Stimulated activated CD4-positive, alpha-beta T cell treated with anti-CD3 and anti-CD28 coated beads, Interleukin-15, amount 100 ng/mL, for 24 hours (primary cell): ENCODE data around the gene WDR48.
A peak's percentile ranks its signal among the peaks of the same experiment; 100 is the strongest.

Source experiments
- DNase-seq: peaks from one replicate; pipeline ENCODE4 v3.0.0-alpha.2; 2020

The WDR48 gene

GRCh38 chr3:39126532-39127071 is 74.8 kb downstream of the WDR48 start:
- DNase-seq: peak; percentile 47

DNA sequence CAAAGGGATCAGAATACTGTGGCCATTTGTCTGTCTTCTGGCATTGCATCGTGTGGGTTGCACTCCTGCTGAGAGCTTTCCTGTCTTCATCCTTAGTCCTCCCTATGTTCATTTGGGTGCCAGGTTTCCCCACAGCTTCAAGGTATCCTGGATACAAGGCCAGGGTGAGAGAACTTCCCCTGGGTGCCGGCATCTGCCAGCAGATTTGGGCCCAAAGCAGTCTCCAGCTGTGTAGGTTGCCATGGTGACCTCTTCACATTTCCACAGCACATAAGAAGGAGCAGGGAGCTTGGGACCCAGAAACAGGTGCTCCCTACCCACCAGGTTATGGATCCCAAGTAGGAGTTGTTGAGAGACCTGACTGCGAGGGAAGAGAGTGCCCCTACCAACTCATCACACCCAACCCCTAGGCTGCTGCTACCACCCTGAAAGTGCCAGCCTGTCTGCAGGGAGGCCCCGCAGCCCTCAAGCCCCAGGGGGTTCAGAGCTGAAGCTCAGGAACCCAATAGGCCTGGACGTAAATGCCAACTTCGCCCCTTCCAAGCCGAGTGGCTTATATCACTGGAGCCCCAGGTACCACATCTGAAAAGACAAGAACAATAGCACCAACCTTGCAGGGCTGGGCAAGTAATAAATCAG is 75.6 kb downstream of the WDR48 start:
- no peak for DNase-seq

- DNase-seq: no peak
Measured at GRCh38 chr3:39127908-39128304, 76.1 kb downstream of the WDR48 start.

GRCh38 chr3:39128951-39129350 is 77.1 kb downstream of the WDR48 start:
- DNase-seq: no peak

- no peak for DNase-seq
Measured at GRCh38 chr3:39130026-39130425, 78.2 kb downstream of the WDR48 start.

- DNase-seq: no peak
Measured at GRCh38 chr3:39130693-39131265, 79.0 kb downstream of the WDR48 start.

DNA sequence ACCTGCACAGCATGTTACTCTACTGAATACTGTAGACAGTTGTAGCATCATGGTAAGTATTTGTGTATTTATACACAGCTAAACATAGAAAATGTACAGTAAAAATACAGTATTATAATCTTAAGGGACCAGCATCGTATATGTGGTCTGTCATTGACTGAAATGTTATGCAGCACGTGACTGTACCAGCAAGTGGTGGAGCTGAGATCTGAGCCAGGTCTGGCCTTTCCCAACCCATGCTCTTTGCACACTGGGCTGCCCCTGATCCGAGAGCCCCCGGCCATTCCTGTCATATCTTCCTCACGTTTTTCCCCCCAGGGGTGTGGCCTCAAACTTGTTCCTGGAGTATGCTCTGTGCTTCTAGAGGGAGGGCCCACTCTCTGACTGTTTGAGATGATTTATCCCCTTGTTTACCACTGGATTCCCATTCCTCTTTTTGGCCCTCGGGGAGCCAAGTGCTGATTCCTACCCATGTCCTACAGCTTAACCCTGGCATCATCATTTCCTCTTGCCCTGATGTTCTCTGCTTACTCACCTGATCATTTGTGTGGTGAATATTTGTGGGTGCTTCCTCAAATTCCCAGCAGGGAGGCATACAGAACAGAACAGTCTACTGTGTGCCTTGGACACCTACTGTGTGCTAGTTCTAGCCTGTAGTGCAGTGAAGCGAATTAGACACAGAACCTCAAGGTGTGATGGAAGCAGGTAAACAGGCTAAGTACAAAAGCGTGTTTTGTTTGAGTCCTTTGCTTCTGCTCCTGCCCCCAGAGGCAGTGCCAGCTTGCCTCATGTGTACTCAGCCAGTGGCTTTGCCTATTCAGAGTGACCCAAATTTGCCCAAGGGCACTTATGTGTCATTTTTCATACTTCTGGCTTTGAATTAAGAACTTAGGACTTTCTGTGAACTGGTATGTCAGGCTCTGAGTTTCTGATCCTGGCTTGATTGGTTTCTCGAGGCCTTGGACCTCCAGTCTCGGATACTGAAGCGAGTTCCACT is 80.6 kb downstream of the WDR48 start:
- no peak for DNase-seq

GRCh38 chr3:39133093-39133490 is 81.3 kb downstream of the WDR48 start:
- no peak for DNase-seq

GRCh38 chr3:39133822-39134221 is 82.0 kb downstream of the WDR48 start:
- no peak for DNase-seq

DNA sequence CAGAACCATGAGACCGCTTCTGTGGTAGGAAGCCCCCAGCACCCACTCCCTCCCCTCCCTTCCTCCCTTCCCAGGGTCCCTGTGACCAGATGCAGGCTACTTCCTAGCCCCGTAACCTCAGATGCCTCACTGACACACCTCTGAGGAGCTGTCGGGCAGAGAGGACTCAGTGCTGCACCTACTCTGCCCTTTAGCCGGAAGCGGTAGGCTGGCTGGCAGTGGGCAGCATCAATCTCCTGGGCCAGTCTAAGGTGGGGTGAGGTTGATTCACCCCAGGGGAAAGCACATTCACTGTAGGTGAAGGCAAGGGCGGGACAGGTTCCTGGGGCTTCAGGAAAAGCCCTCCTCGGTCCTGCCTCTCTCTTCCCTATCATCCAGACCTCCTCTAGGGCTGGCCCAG is 82.5 kb downstream of the WDR48 start:
- DNase-seq: no peak

GRCh38 chr3:39135170-39135805 is 83.5 kb downstream of the WDR48 start:
- DNase-seq: no peak

- no peak for DNase-seq
Measured at GRCh38 chr3:39136533-39137434, 85.0 kb downstream of the WDR48 start.

DNA sequence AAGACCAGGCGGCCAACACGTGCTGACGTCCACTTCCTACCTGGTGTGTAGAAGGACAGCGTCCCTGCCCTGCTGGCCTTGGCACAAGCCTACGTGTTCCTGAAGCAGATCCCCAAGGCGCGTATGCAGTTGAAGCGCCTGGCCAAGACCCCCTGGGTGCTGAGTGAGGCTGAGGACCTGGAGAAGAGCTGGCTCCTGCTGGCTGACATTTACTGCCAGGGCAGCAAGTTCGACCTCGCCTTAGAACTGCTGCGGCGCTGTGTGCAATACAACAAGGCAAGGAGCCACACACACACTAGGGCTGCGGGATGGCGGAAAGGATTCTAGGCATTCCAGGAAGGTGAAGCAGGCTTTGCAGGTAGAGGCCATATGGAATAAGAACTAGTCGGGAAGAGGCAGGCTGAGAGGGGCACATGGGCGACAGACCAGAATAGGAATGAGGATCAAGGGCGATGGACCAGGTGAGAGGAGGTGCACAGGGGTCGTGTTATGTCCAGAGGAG is 85.7 kb downstream of the WDR48 start:
- DNase-seq: no peak

- no peak for DNase-seq
Measured at GRCh38 chr3:39137991-39138803, 86.4 kb downstream of the WDR48 start.

DNA sequence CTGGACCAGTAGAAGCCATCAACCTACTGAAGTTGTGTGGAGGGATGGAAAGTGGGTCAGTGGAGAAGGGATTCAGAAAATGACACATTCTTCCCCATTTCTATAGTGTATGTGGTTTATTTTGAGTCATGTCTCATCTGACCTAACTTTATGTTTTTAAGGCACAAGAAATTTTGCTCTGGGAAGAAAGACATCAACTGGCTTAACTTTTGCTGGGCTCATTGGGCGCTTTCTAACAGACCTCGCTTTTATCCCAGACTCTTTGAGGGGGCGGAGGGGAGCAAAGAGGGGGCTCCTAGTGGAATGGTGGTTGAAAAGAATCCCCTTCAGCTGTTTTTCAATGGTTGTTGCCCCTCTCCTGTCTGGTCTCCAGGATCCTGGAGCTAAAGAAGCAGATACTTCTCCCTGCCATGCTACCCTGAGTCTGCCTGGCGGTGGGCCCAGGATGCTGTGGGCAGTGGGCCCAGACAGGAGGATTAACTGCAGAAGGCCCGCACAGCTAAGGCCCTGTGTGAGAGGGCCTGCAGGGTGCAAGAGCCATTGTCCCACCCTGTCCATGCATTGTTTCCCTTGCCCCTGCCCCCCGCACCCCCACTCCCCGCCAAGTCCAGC is 87.1 kb downstream of the WDR48 start:
- DNase-seq: no peak

DNA sequence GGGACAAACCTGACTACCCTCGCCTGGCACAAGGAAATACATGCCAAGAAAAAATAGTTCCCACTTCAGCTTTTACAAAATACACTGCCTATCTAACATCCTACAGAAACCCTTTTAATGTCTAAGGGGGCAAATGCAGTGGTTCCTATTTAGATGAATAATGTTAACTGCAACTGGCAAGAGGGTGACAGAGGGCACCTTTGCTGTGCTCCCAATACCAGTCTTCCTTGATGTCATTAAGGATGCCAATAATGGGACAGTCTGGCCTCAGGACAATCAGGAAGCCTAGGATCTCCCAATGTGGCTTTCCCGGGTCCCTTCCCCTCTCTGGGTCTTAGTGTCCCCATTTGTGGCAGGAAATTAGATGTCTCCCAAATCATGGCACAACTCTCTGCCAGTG is 87.6 kb downstream of the WDR48 start:
- no peak for DNase-seq

- DNase-seq: no peak
Measured at GRCh38 chr3:39140341-39140971, 88.6 kb downstream of the WDR48 start.

DNA sequence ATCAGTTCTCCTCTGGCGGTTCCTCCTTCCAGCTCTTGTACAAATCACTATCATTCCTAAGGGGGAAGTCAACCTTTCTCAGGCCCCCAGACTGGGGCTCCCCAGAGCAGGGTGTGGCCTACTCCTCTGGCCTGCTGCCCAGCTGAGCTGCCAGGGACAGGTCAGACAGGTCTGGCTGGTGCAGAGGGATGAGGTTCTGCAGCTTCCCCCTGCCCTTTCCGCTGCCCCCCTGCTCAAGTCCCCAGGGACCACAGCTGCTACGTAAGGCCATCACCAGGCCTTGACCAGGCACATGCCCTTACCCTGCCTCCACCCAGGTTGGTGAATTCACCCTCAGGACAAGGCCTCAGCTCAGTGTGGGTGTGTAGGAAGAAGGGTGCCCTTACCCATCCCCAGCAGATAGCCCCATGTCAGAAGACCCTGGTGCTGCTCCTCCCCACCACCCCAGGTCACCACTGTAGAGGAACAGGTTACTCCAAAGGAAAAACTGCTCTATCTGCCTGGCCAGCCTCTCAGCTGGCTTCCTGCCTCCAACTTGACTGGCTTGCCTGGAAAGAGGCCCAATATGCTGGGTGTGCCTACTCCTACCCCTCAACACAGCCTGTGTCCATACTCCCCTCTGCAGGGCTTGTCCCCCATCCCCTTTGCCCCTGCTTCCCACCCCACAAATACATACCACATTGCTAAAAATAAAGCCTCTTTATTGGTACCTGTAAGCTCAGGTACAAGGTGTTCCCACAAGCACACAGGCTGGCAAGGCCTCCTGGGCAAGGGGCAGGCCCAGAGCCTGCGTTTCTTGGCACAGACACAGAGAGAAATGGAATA is 89.6 kb downstream of the WDR48 start:
- DNase-seq: no peak

DNA sequence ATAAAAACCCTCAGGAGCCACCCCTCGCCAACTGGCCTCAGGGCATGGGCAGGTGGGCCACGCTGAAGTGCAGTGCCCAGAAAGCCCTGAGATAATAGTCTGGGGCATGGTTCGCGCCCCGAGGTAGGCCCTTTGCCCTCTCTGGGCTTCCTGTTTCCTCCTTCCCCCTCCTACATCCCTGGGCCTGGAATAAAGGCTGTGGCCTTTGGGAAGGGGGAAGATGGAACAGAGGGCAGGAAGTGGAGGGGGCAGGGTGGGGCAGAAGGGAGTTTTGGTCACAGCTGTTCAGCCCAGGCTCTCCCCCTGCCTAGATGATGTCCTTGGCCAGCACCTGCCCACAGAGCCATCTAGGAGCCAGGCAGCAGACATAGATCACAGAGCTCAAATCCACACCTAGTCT is 90.3 kb downstream of the WDR48 start:
- no peak for DNase-seq
